Measurements from ENCODE around the gene IL13RA1.

- TF ChIP-seq CTCF (conservative IDR thresholded peaks at IDR 0.05): no peak
- no peak for TF ChIP-seq ZFX (IDR thresholded peaks at IDR 0.05)
Measured at GRCh38 chrX:118780911-118781310, 53.5 kb downstream of the IL13RA1 start.

All from C4-2B (cell line).